CD4-positive, alpha-beta T cell treated with Interleukin-1 beta for 1 hour (primary cell): ENCODE measurements around the gene SPRED3.
A peak's percentile ranks its signal among the peaks of the same experiment; 100 is the strongest.

ENCODE experiments used
- DNase-seq, 2 donors: peaks; one replicate each; pipeline ENCODE4 v3.0.0-alpha.2; 2020 to 2022

SPRED3 gene

DNA sequence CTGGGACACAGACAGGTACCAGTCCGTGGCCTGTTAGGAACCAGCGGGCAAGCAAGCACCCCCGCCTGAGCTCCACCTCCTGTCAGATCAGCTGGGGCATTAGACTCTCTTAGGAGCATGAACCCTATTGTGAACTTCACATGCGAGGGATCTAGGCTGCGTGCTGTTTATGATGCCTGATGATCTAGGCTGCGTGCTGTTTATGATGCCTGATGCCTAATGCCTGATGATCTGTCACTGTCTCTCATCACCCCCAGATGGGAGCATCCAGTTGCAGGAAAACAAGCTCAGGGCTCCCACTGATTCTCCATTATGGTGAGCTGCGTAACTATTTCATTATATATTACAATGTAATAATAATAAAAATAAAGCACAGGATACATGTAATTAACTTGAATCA is 33.9 kb downstream of the SPRED3 start:
- no peak for DNase-seq

DNA sequence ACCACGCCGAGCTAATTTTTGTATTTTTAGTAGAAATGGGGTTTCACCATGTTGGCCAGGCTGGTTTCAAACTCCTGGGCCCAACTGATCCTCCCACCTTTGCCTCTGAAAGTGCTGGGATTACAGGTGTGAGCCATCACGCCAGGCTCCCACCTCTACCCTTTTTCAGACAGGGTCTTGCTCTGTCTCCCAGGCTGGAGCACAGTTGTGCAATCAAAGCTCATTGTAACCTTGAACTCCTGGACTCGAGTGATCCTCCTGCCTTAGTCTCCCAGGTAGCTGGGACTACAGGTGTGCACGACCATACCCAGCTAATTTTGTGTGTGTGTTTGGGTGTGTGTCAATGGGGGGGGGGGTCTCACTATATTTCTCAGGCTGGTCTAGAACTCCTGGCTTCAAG is 35.8 kb downstream of the SPRED3 start:
- DNase-seq = no peak

DNA sequence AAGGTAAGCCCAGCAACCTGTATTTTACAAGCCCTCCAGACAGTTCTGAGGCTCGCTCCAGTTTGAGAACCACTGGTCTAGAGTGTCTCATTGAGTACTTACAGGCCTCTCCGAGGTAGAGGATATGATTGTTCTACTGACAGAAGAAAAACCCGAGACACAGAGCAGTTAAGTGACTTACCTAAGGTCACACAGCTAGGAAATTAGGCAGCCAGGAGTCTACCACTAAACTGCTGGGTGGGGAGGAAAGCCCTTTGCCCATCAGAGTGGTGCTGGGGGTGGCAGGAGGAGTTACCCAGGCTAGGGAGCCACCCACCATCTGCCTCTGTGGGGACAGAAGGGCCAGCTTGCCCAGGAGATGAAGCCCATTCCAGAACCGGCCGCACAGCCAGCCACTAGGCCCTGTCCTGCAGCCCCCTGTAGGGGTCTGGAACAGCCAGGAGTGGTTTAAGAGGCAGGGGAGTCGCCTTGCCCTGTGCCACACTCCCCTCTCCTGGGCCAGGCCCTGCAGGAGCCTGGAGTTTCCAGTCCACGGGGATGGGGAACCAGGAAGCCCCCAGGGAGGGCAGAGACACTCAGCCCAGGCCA is 36.8 kb downstream of the SPRED3 start:
- DNase-seq = no peak

DNA sequence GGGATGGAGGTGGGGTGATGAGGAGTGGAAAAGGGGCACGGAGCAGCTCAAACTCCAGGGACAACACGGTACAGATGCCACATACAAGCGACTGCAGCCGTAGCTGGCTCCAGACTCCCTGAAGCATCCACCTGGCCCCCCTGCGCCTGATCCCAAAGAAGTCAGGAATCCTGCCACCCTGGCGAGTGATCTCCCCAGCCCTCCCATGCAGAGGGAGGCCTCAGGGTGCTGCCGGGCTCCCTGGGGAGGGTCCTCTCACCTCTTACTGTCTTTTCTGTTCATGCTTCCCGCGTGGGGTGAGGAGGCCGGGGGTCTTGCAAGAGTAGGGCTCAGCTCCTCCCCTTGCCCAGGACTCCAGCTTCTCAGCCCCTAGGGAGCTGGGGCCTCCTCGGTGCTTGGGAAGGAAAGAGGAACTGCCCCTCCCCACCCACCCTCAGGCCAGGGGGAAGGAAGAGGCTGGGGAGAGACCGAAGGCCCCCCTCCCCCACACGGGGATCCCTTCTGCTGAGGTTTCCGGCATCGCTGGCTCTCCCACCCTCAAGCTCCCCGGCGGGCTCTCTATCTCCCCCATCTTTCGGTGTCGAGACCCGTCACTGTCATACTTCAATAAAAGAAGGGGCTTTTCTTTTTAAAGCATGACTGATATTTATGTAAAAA is 37.4 kb downstream of the SPRED3 start, which contains the start of gene RASGRP4:
Gene RASGRP4, minus strand, starts transcription at position 410 of the 657 bp plus-strand sequence. Its CDS starts 128 bp downstream, at position 282.
- DNase-seq = peak; percentile 35 to 54

DNA sequence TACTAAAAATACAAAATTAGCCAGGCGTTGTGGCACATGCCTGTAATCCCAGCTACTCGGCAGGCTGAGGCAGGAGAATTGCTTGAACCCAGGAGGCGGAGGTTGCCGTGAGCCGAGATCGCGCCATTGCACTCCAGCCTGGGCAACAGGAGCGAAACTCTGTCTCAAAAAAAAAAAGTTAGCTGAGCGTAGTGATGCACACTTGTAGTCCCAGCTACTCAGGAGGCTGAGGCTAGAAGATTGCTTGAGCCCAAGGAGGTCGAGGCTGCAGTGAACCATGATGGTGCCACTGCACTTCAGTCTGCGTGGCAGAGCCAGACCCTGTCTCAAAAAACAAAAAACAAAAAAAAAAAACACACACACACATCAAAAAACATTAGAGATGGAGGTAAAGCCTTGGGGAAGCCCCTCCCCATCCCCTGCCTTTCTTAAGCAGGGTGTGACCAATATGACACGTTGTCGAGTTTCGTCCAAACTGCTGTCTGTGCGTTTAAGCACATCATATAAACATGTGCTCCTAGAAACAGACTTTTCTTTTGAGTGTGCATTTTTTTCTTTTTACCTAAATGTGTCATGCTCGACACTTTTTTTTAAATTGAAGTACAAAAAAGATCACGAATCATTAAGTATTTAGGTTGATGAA is 38.7 kb downstream of the SPRED3 start:
- peak; percentile 24 to 42 for DNase-seq

DNA sequence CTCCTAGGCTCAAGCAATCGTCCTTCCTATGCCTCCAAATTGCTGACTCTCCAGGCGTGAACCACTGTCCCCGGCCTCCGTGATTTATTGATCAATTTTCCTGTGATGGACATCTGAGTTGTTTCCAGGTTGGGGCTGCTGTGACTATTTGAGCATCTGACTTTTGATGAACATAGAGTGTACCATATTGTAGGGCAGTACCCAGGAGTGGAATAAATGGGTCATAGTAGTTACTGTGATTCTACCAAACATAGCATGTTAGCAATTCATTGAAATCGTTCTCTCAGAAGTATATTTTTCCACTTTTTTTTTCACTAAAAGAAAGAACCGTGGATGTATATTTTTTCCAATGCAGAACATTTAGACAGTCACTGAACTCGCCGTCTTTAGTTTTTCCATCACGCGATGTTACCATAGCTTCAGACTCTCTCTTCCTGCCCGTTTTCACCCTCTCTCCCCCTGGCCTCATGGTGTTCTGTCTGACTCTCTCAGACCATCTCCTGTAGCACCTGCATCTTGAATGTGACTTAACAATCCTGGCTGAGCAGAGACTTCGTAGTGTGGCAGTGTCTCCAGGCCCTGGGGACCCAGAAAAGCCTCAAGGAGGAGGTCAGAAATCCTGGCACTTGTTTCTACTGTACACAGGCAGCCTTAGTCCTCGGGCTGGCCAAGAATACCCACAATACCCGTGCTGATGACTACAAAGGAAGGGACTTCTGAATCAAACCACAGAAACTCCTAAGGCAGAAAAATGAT is 40.7 kb downstream of the SPRED3 start:
- DNase-seq = no peak

- no peak for DNase-seq
Observed at GRCh38 chr19:38429811-38430156, 41.3 kb downstream of the SPRED3 start.

DNA sequence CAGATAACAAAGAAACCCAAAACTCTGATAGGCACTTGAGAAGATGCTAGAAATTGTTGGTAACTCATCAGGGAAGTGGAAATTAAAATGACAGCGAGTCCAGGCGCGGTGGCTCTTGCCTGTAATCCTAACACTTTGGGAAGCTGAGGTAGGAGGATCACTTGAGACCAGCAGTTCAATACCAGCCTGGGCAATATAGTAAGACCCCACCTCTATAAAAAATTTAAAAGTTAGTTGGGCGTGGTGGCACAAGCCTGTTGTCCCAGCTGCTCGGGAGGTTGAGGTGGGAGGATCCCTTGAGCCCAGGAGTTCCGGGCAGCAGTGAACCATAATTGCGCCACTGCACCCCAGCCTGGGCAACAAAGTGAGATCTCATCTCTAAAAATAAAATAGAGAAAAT is 42.4 kb downstream of the SPRED3 start:
- DNase-seq = no peak

GRCh38 chr19:38433268-38433733 is 44.8 kb downstream of the SPRED3 start, which contains the start of gene RYR1:
RYR1 (plus strand) TSS chr19:38433691; CDS start chr19:38433830, 139 bp downstream.
- DNase-seq = peak; percentile 38 to 55

DNA sequence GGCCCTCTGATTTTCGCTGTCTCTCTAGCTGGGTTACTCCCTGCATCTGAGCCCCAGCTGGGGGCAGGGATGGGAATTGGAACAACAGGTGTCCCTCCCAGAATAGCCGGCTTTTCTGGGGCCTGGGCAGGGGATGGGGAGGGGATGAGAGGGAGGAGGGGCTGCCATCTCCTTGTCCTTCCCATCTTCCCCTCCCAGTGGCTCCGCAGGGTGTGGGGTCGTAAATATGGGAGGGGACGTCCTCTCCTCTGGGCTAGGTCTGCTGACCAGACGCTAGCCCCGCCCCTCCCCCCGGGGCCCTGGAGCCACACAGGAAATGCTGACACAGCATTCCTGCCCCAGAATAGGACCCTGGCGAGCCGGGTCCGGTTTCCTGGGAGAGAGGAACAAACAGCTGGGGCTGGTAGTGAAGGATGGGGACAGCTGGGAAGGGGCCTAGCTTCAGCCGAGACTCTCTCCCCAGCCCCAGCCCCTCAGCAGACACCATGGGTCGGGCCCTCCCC is 46.1 kb downstream of the SPRED3 start:
- DNase-seq = no peak

DNA sequence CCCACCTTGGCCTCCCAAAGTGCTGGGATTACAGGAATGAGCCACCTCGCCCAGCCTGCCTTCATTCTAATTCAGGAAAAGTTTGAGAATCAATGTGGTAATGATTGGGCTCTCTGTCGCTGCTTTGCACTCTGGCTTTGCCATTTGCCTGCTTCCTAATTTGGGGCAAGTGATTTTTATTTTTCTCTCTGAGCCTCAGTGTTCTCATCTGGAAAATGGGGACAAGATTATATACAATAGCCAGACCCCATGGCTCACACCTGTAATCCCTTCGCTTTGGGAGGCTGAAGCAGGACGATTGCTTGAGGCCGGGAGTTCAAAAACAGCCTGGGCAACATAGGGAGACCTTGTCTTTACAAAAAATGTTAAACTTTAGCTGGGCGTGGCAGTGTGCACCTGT is 48.8 kb downstream of the SPRED3 start:
- no peak for DNase-seq

DNA sequence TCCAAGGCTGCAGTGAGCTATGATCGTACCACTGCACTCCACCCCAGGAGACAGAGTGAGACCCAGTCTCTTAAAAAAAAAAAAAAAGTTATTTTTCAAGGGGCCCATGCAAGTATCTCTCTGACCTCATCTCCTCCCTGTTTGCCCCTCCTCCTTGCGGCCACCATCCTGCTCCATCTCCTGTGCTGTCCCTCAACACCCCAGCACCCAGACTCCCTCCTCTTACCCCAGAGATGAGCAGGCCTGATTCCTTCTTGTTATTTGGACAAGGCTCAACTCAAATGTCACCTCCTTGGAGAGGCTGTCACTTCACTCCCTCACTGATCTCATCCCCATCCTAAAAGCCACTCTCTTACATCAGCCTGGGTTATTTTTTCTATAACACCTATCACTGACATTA is 49.4 kb downstream of the SPRED3 start:
- no peak for DNase-seq

GRCh38 chr19:38440592-38440991 is 52.1 kb downstream of the SPRED3 start:
- no peak for DNase-seq

- DNase-seq = no peak
Observed at GRCh38 chr19:38441657-38442348, 53.3 kb downstream of the SPRED3 start.

DNA sequence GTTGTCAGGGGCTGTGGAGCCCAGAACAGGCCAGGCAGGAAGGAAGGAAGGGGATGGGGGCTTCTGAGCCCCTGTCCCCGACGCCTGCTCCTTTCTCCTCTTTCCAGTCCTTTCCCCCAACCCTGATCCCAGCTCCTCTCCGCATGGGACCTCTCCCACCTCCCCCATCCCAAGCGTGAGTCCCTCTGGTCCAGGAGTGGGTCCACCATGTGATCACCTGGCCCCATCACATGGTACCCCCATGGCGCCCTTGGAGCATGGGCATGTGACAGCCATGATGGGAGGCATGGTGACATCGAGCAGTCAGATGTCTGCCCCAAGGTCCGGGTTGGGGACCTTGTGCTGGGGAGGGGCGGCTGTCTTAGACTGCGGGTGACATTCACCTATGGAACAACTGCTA is 54.2 kb downstream of the SPRED3 start:
- no peak for DNase-seq

GRCh38 chr19:38443458-38443999 is 55.0 kb downstream of the SPRED3 start:
- no peak for DNase-seq

DNA sequence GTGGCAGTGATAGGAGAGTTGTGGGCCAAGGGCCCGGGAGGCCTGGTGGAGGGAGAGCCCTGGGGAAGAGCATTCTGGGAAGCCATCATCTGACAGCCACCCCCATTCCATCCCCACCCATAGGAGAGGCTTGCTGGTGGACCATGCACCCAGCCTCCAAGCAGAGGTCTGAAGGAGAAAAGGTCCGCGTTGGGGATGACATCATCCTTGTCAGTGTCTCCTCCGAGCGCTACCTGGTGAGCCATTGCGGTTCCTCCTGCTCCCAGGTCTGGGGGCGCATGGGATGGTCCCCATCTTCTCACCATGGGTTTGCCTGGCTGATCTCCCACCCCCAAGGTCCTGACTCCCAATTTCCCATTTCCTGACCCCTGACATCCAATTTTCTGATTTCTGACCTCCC is 55.5 kb downstream of the SPRED3 start:
- DNase-seq = no peak

- no peak for DNase-seq
Observed at GRCh38 chr19:38445362-38445761, 56.9 kb downstream of the SPRED3 start.

DNA sequence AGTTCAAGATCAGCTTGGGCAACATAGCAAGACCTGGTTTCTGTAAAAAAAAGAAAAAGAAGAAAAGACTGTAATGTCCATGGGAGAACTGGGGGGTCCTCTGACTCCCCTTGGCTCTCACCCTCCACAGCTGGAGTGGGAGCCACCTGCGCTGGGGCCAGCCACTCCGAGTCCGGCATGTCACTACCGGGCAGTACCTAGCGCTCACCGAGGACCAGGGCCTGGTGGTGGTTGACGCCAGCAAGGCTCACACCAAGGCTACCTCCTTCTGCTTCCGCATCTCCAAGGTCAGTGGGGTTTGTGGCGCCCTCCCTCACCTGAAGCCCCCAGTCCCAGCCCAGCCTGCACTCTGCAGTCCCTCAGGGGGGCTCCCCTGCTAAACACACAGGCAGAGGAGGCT is 59.7 kb downstream of the SPRED3 start:
- DNase-seq = no peak
